ENCODE data around the gene SF1.

The SF1 gene

GRCh38 chr11:64776425-64776824, 1.9 kb downstream of the SF1 start:
- no peak overlapping the region for H2AFZ ChIP-seq (ENCODE audit: low read depth, low read length)
- no peaks in the 10 kb centered on the region for H3K27me3 ChIP-seq (ENCODE audit: insufficient read depth, low read length, poor library complexity)
- H3K27ac ChIP-seq (ENCODE audit: low read length): peak overlapping the region; percentile 3; the same call in 1 of the 2 replicates
- H3K4me3 ChIP-seq (ENCODE audit: low read depth in 1 of 2, low read length in 2 of 2): peak overlapping the region; percentile 82; a peak in 3 of 4 replicates
- peaks cover 62% of the 10 kb centered on the region for H3K36me3 ChIP-seq (ENCODE audit: insufficient read depth, low read length)
- H3K4me2 ChIP-seq (ENCODE audit: insufficient read depth, low read length): peak overlapping the region; percentile 83
- H3K9ac ChIP-seq (ENCODE audit: low read depth, low read length): peak overlapping the region; percentile 97
- ATAC-seq (ENCODE audit: insufficient read depth, low read depth): no peak
- no peak for DNase-seq
- H3K9me3 ChIP-seq (ENCODE audit: insufficient read depth, low read length, severe bottlenecking): no peaks in the 10 kb centered on the region
- H4K20me1 ChIP-seq (ENCODE audit: insufficient read depth, low read length): peaks cover 61% of the 10 kb centered on the region
- H3K4me1 ChIP-seq (ENCODE audit: insufficient read depth, low read length): peaks cover 52% of the 10 kb centered on the region
- no peak for TF ChIP-seq EZH2 (IDR thresholded peaks at IDR 0.05; ENCODE audit: borderline replicate concordance, low read depth, low read length, severe bottlenecking)
- peaks cover 73% of the 10 kb centered on the region for H3K79me2 ChIP-seq (ENCODE audit: insufficient read depth, low read length)

GRCh38 chr11:64774144-64774543, 4.2 kb downstream of the SF1 start:
- Histone ChIP-seq H4K20me1 (ENCODE audit: insufficient read depth, low read length) (peaks cover 84% of the 10 kb centered on the region), H3K4me2 (ENCODE audit: insufficient read depth, low read length) (no peak overlapping the region)

GRCh38 chr11:64772303-64773018, 5.9 kb downstream of the SF1 start:
- H3K27ac ChIP-seq (ENCODE audit: low read length): no peak overlapping the region
- H3K9me3 ChIP-seq (ENCODE audit: insufficient read depth, low read length, severe bottlenecking): no peaks in the 10 kb centered on the region
- no peak for TF ChIP-seq EZH2 (IDR thresholded peaks at IDR 0.05; ENCODE audit: borderline replicate concordance, low read depth, low read length, severe bottlenecking)
- TF ChIP-seq CTCF (IDR thresholded peaks at IDR 0.05; ENCODE audit: borderline replicate concordance, extremely low read depth, low read length, poor library complexity, severe bottlenecking): no peak
- no peak overlapping the region for H3K4me3 ChIP-seq (ENCODE audit: low read depth in 1 of 2, low read length in 2 of 2)
- H2AFZ ChIP-seq (ENCODE audit: low read depth, low read length): no peak overlapping the region
- peaks cover 97% of the 10 kb centered on the region for H3K79me2 ChIP-seq (ENCODE audit: insufficient read depth, low read length)
- H4K20me1 ChIP-seq (ENCODE audit: insufficient read depth, low read length): peaks cover 100% of the 10 kb centered on the region
- H3K4me2 ChIP-seq (ENCODE audit: insufficient read depth, low read length): no peak overlapping the region
- H3K4me1 ChIP-seq (ENCODE audit: insufficient read depth, low read length): peaks cover 61% of the 10 kb centered on the region
- H3K36me3 ChIP-seq (ENCODE audit: insufficient read depth, low read length): peaks cover 100% of the 10 kb centered on the region
- DNase-seq: no peak
- H3K27me3 ChIP-seq (ENCODE audit: insufficient read depth, low read length, poor library complexity): no peaks in the 10 kb centered on the region
- no peak overlapping the region for H3K9ac ChIP-seq (ENCODE audit: low read depth, low read length)
- ATAC-seq (ENCODE audit: insufficient read depth, low read depth): no peak

More at GRCh38 chr11:64774144-64774543, 4.2 kb downstream of the SF1 start:
- H3K27ac ChIP-seq (ENCODE audit: low read length): no peak overlapping the region
- TF ChIP-seq CTCF (IDR thresholded peaks at IDR 0.05; ENCODE audit: borderline replicate concordance, extremely low read depth, low read length, poor library complexity, severe bottlenecking) (no peak), EZH2 (IDR thresholded peaks at IDR 0.05; ENCODE audit: borderline replicate concordance, low read depth, low read length, severe bottlenecking) (no peak)
- H3K9me3 ChIP-seq (ENCODE audit: insufficient read depth, low read length, severe bottlenecking): no peaks in the 10 kb centered on the region
- H3K36me3 ChIP-seq (ENCODE audit: insufficient read depth, low read length): peaks cover 84% of the 10 kb centered on the region
- H3K79me2 ChIP-seq (ENCODE audit: insufficient read depth, low read length): peaks cover 90% of the 10 kb centered on the region
- DNase-seq: no peak
- ATAC-seq (ENCODE audit: insufficient read depth, low read depth): no peak
- H3K4me1 ChIP-seq (ENCODE audit: insufficient read depth, low read length): peaks cover 49% of the 10 kb centered on the region
- H3K4me3 ChIP-seq (ENCODE audit: low read depth in 1 of 2, low read length in 2 of 2): no peak overlapping the region
- no peak overlapping the region for H2AFZ ChIP-seq (ENCODE audit: low read depth, low read length)
- no peak overlapping the region for H3K9ac ChIP-seq (ENCODE audit: low read depth, low read length)
- H3K27me3 ChIP-seq (ENCODE audit: insufficient read depth, low read length, poor library complexity): no peaks in the 10 kb centered on the region

- H4K20me1 ChIP-seq (ENCODE audit: insufficient read depth, low read length): peaks cover 100% of the 10 kb centered on the region
- H3K9me3 ChIP-seq (ENCODE audit: insufficient read depth, low read length, severe bottlenecking): no peaks in the 10 kb centered on the region
- no peaks in the 10 kb centered on the region for H3K27me3 ChIP-seq (ENCODE audit: insufficient read depth, low read length, poor library complexity)
- H3K79me2 ChIP-seq (ENCODE audit: insufficient read depth, low read length): peaks cover 97% of the 10 kb centered on the region
- H3K27ac ChIP-seq (ENCODE audit: low read length): no peak overlapping the region
- no peak overlapping the region for H3K4me2 ChIP-seq (ENCODE audit: insufficient read depth, low read length)
- peaks cover 62% of the 10 kb centered on the region for H3K4me1 ChIP-seq (ENCODE audit: insufficient read depth, low read length)
- no peak for TF ChIP-seq CTCF (IDR thresholded peaks at IDR 0.05; ENCODE audit: borderline replicate concordance, extremely low read depth, low read length, poor library complexity, severe bottlenecking)
- H2AFZ ChIP-seq (ENCODE audit: low read depth, low read length): no peak overlapping the region
- ATAC-seq (ENCODE audit: insufficient read depth, low read depth) (no peak), DNase-seq (no peak)
- peaks cover 100% of the 10 kb centered on the region for H3K36me3 ChIP-seq (ENCODE audit: insufficient read depth, low read length)
- H3K9ac ChIP-seq (ENCODE audit: low read depth, low read length): no peak overlapping the region
- no peak overlapping the region for H3K4me3 ChIP-seq (ENCODE audit: low read depth in 1 of 2, low read length in 2 of 2)
Measured at GRCh38 chr11:64771861-64772260, 6.5 kb downstream of the SF1 start.
